Vagina (tissue), 2 donors: Measurements from ENCODE around the gene PSMC3. TPM values are rescaled to one million over a fixed set of nuclear protein-coding genes. Genes with fewer than 3 reads are reported as not detected.

Experiments
- DNase-seq, 2 donors: peaks; one replicate each; pipeline ENCODE4 v3.0.0-alpha.2; 2017; ENCODE audit errors: extremely low spot score in 2 of 2
- H3K27ac ChIP-seq: fragments of 200-600 bp; sonication (generic); one replicate; pipeline ENCODE4 v1.5.1; 2019
- H3K27me3 ChIP-seq: fragments of 200-600 bp; sonication (generic); one replicate; pipeline ENCODE4 v1.5.1; 2019
- H3K36me3 ChIP-seq, 2 donors: fragments of 200-600 bp; sonication (generic); one replicate each; pipeline ENCODE4 v1.5.1; 2017 to 2019
- H3K4me1 ChIP-seq: fragments of 200-600 bp; sonication (generic); one replicate; pipeline ENCODE4 v1.5.1; 2019
- H3K4me3 ChIP-seq, 2 donors: fragments of 200-600 bp; sonication (generic); 1 replicate in 1 of 2; 2 replicates in 1 of 2; pipeline ENCODE4 v1.5.1; 2016 to 2019
- H3K9me3 ChIP-seq: fragments of 200-600 bp; sonication (generic); one replicate; pipeline ENCODE4 v1.5.1; 2019
- POLR2A ChIP-seq, 2 donors: fragments of 450-650 bp; IDR thresholded peaks; one replicate each; pipeline ENCODE4 v1.6.1; 2017; ENCODE audit warnings: antibody characterized with exemption in 2 of 2, mild to moderate bottlenecking in 2 of 2, moderate library complexity in 2 of 2
- POLR2AphosphoS5 ChIP-seq, 2 donors: sonication (generic); formaldehyde crosslinking; IDR thresholded peaks; one replicate each; pipeline ENCODE4 v1.9.0; 2017; ENCODE audit warnings: antibody characterized with exemption in 2 of 2, mild to moderate bottlenecking in 2 of 2, low read depth in 1 of 2; ENCODE audit not compliant: insufficient read depth in 1 of 2
- intact Hi-C: fragments of 100-400 bp; cut with DNase I; formaldehyde crosslinking; loops from one replicate; pipeline ENCODE4 v1.15.1; 2023
- total RNA-seq: library from RNA; depleted of rRNA; stranded (reverse); fragments of >200 nt; gene quantifications from one replicate; pipeline ENCODE4 v1.2.3, GENCODE V29; 2016
- TF ChIP-seq, protein P1 (sequence below), 3 experiments: fragments of 450-650 bp in 2 of 3; fragments of 200-600 bp in 1 of 3; sonication (generic) in 1 of 3; IDR thresholded peaks; one replicate each; pipeline ENCODE4 v1.5.1; 2017 to 2019; ENCODE audit warnings: antibody characterized with exemption in 3 of 3, mild to moderate bottlenecking in 2 of 3, moderate library complexity in 2 of 3

Gene PSMC3
- total RNA-seq, 1 donor from 2014 or later = 89.6 TPM

DNA sequence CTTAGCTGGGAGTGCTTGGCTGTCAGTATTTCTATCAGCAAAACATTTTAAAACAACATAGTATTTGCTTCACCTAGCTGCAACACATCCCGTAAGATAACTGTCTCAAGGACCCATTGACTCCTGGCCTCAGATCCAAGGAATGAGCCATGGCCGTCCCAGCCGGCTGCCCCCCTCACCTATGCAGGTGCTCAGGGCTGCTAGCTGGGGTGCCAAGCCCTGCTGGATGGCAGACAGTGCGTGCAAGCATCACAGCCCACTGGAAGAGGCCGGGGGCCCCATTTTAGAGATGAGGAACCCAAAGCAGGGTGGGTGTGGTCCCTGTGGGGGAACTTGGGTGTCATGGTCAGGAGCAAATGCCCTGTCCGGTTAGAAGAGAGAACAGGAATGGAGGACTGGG, 8.5 kb downstream of the PSMC3 start:
- H3K36me3 ChIP-seq = peaks cover 0 to 61% of the 10 kb centered on the region in 2 donors
- H3K27ac ChIP-seq = no peak overlapping the region

DNA sequence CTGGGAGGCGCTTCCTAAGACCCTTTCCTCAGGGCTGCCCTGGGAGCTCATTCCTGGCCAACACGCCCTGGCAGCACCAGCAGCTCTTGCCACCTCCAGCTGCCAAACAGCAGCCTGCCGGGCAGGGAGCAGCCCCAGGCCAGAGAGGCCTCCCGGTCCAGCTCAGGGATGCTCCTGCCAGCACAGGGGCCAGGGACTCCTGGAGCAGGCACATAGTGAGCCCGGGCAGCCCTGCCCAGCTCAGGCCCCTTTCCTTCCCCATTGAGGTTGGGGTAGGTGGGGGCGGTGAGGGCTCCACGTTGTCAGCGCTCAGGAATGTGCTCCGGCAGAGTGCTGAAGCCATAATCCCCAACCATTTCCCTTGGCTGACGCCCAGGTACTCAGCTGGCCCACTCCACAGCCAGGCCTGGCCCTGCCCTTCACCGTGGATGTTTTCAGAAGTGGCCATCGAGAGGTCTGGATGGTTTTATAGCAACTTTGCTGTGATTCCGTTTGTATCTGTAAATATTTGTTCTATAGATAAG, 10.2 kb downstream of the PSMC3 start:
- intact Hi-C loops = no loop called here
- DNase-seq = no peak

More for the DNA sequence above, 8.5 kb downstream of the PSMC3 start:
- no peak for DNase-seq
- no peaks in the 10 kb centered on the region for H3K9me3 ChIP-seq
- H3K27me3 ChIP-seq = no peaks in the 10 kb centered on the region
- TF ChIP-seq, protein P1, sequence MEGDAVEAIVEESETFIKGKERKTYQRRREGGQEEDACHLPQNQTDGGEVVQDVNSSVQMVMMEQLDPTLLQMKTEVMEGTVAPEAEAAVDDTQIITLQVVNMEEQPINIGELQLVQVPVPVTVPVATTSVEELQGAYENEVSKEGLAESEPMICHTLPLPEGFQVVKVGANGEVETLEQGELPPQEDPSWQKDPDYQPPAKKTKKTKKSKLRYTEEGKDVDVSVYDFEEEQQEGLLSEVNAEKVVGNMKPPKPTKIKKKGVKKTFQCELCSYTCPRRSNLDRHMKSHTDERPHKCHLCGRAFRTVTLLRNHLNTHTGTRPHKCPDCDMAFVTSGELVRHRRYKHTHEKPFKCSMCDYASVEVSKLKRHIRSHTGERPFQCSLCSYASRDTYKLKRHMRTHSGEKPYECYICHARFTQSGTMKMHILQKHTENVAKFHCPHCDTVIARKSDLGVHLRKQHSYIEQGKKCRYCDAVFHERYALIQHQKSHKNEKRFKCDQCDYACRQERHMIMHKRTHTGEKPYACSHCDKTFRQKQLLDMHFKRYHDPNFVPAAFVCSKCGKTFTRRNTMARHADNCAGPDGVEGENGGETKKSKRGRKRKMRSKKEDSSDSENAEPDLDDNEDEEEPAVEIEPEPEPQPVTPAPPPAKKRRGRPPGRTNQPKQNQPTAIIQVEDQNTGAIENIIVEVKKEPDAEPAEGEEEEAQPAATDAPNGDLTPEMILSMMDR (IDR thresholded peaks at IDR 0.05) = no peak
- TF ChIP-seq POLR2A (IDR thresholded peaks at IDR 0.05) (no peak), POLR2AphosphoS5 (IDR thresholded peaks at IDR 0.05; ENCODE audit: insufficient read depth in 1 of 2, low read depth in 1 of 2) (no peak)
- H3K4me3 ChIP-seq = no peak overlapping the region
- peaks cover 21% of the 10 kb centered on the region for H3K4me1 ChIP-seq
- intact Hi-C loops = no loop called here

DNA sequence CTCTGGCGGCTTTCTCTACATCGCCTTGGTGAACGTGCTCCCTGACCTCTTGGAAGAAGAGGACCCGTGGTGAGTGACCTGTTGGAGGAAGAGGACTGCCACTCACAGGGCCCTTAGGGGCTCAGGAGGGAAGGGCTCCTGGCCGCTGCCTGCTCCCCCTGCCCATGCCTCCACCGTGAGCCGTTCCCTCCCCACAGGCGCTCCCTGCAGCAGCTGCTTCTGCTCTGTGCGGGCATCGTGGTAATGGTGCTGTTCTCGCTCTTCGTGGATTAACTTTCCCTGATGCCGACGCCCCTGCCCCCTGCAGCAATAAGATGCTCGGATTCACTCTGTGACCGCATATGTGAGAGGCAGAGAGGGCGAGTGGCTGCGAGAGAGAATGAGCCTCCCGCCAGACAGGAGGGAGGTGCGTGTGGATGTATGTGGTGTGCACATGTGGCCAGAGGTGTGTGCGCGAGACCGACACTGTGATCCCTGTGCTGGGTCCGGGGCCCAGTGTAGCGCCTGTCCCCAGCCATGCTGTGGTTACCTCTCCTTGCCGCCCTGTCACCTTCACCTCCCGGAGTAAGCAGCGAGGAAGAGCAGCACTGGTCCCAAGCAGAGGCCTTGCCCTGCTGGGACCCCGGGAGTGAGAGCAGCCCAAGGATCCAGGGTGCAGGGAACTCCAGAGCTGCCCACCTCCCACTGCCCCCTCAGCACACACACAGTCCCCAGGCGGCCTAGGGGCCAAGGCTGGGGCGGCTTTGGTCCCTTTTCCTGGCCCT, 11.0 kb downstream of the PSMC3 start:
- Histone ChIP-seq H3K36me3 (peaks cover 0 to 55% of the 10 kb centered on the region in 2 donors), H3K4me1 (peaks cover 29% of the 10 kb centered on the region), H3K4me3 (no peak overlapping the region), H3K27ac (peak overlapping the region; percentile 79), H3K9me3 (no peaks in the 10 kb centered on the region), H3K27me3 (no peaks in the 10 kb centered on the region)
- TF ChIP-seq POLR2AphosphoS5 (IDR thresholded peaks at IDR 0.05; ENCODE audit: insufficient read depth in 1 of 2, low read depth in 1 of 2) (no peak), POLR2A (IDR thresholded peaks at IDR 0.05) (no peak)
- TF ChIP-seq, protein P1 (IDR thresholded peaks at IDR 0.05) = no peak
- peak in 1 of 2 donors; percentile 92 for DNase-seq
- intact Hi-C loops = no loop called here

More for the DNA sequence above, 10.2 kb downstream of the PSMC3 start:
- peak overlapping the region; percentile 79 for H3K27ac ChIP-seq
- H3K36me3 ChIP-seq = peaks cover 0 to 56% of the 10 kb centered on the region in 2 donors
- no peaks in the 10 kb centered on the region for H3K27me3 ChIP-seq
- TF ChIP-seq POLR2A (IDR thresholded peaks at IDR 0.05) (no peak), POLR2AphosphoS5 (IDR thresholded peaks at IDR 0.05; ENCODE audit: insufficient read depth in 1 of 2, low read depth in 1 of 2) (peak; percentile 29 to 70)
- TF ChIP-seq, protein P1 (IDR thresholded peaks at IDR 0.05) = no peak
- no peaks in the 10 kb centered on the region for H3K9me3 ChIP-seq
- H3K4me1 ChIP-seq = peaks cover 22% of the 10 kb centered on the region
- peak overlapping the region in 1 of 2 donors; percentile 17 for H3K4me3 ChIP-seq

DNA sequence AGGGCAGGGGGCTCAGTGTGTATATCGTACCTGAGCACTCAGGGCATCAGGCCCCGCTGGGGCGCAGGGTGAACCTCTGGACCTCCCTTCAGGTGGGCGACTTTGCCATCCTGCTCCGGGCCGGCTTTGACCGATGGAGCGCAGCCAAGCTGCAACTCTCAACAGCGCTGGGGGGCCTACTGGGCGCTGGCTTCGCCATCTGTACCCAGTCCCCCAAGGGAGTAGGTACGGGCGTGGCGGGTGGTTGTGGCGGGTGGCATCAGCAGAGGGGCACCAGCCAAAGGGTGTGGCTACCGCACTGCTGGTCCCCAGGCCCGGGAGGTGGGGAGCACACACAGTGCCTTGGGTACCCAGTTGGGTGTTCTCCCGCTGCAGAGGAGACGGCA, 11.6 kb downstream of the PSMC3 start:
- Histone ChIP-seq H3K27ac (peak overlapping the region; percentile 79), H3K36me3 (peaks cover 0 to 50% of the 10 kb centered on the region in 2 donors), H3K4me3 (no peak overlapping the region), H3K4me1 (peaks cover 35% of the 10 kb centered on the region), H3K27me3 (no peaks in the 10 kb centered on the region), H3K9me3 (no peaks in the 10 kb centered on the region)
- intact Hi-C loops = no loop called here
- DNase-seq = peak in 1 of 2 donors; percentile 95
- TF ChIP-seq, protein P1 (IDR thresholded peaks at IDR 0.05) = no peak
- TF ChIP-seq POLR2AphosphoS5 (IDR thresholded peaks at IDR 0.05; ENCODE audit: insufficient read depth in 1 of 2, low read depth in 1 of 2) (no peak), POLR2A (IDR thresholded peaks at IDR 0.05) (no peak)
